Measurements from ENCODE around the gene PRSS56. TPM values are rescaled to one million over a fixed set of nuclear protein-coding genes. Genes with fewer than 3 reads are reported as not detected.

Gene PRSS56
- total RNA-seq, 2 donors from 2014 or later = not detected

GRCh38 chr2:232539298-232540231 is 19.4 kb downstream of the PRSS56 start, which contains the start of gene CHRNG:
CHRNG (plus strand) TSS chr2:232539692; CDS start chr2:232539748, 56 bp downstream.
- peak within 1 kb of the TSS; percentile 82 for H3K27ac Mint-ChIP-seq
- ATAC-seq (no peak), DNase-seq (no peak)
- no peaks in the 10 kb centered on the region for H3K36me3 Mint-ChIP-seq (ENCODE audit: low read depth)
- peaks cover 15% of the 10 kb centered on the region for H3K4me1 Mint-ChIP-seq
- H3K4me3 Mint-ChIP-seq = no peak within 1 kb of the TSS
- peaks cover 26% of the 10 kb centered on the region for H3K27me3 Mint-ChIP-seq
- H3K9me3 ChIP-seq (ENCODE audit: control insufficient read depth, low read length, poor library complexity, severe bottlenecking) = no peaks in the 10 kb centered on the region

GRCh38 chr2:232540441-232541041 is 20.4 kb downstream of the PRSS56 start:
- no peak for ATAC-seq
- Mint-ChIP-seq H3K36me3 (ENCODE audit: low read depth) (no peaks in the 10 kb centered on the region), H3K4me3 (no peak overlapping the region), H3K27ac (no peak overlapping the region), H3K4me1 (peaks cover 18% of the 10 kb centered on the region), H3K27me3 (peaks cover 26% of the 10 kb centered on the region)
- DNase-seq = no peak
- H3K9me3 ChIP-seq (ENCODE audit: control insufficient read depth, low read length, poor library complexity, severe bottlenecking) = no peaks in the 10 kb centered on the region

- no peak overlapping the region for H3K4me3 Mint-ChIP-seq
- H3K27me3 Mint-ChIP-seq = peaks cover 18% of the 10 kb centered on the region
- peaks cover 20% of the 10 kb centered on the region for H3K4me1 Mint-ChIP-seq
- ATAC-seq (peak; percentile 27), DNase-seq (no peak)
- H3K9me3 ChIP-seq (ENCODE audit: control insufficient read depth, low read length, poor library complexity, severe bottlenecking) = no peaks in the 10 kb centered on the region
- no peaks in the 10 kb centered on the region for H3K36me3 Mint-ChIP-seq (ENCODE audit: low read depth)
- no peak overlapping the region for H3K27ac Mint-ChIP-seq
These were observed 21.2 kb downstream of the PRSS56 start for GRCh38 chr2:232541195-232541960.

- Mint-ChIP-seq H3K27ac (no peak overlapping the region), H3K27me3 (peaks cover 10% of the 10 kb centered on the region), H3K36me3 (ENCODE audit: low read depth) (no peaks in the 10 kb centered on the region), H3K4me3 (no peak overlapping the region), H3K4me1 (peaks cover 25% of the 10 kb centered on the region)
- DNase-seq (no peak), ATAC-seq (no peak)
- H3K9me3 ChIP-seq (ENCODE audit: control insufficient read depth, low read length, poor library complexity, severe bottlenecking) = no peaks in the 10 kb centered on the region
These were observed 21.9 kb downstream of the PRSS56 start for GRCh38 chr2:232541961-232542714.

- peaks cover 5% of the 10 kb centered on the region for H3K27me3 Mint-ChIP-seq
- ATAC-seq (no peak), DNase-seq (no peak)
- no peaks in the 10 kb centered on the region for H3K36me3 Mint-ChIP-seq (ENCODE audit: low read depth)
- H3K27ac Mint-ChIP-seq = peak overlapping the region; percentile 6
- H3K4me3 Mint-ChIP-seq = no peak overlapping the region
- peaks cover 29% of the 10 kb centered on the region for H3K4me1 Mint-ChIP-seq
- H3K9me3 ChIP-seq (ENCODE audit: control insufficient read depth, low read length, poor library complexity, severe bottlenecking) = no peaks in the 10 kb centered on the region
These were observed 22.7 kb downstream of the PRSS56 start for GRCh38 chr2:232542715-232543467.

- no peak for ATAC-seq
- H3K27ac Mint-ChIP-seq = peak overlapping the region; percentile 6
- no peaks in the 10 kb centered on the region for H3K9me3 ChIP-seq (ENCODE audit: control insufficient read depth, low read length, poor library complexity, severe bottlenecking)
- H3K36me3 Mint-ChIP-seq (ENCODE audit: low read depth) = no peaks in the 10 kb centered on the region
- DNase-seq = no peak
- H3K4me3 Mint-ChIP-seq = no peak overlapping the region
- no peaks in the 10 kb centered on the region for H3K27me3 Mint-ChIP-seq
- peaks cover 31% of the 10 kb centered on the region for H3K4me1 Mint-ChIP-seq
These were observed 23.3 kb downstream of the PRSS56 start for GRCh38 chr2:232543491-232543890.

- Mint-ChIP-seq H3K36me3 (ENCODE audit: low read depth) (no peaks in the 10 kb centered on the region), H3K27ac (peak overlapping the region; percentile 6), H3K4me3 (no peak overlapping the region), H3K4me1 (peaks cover 37% of the 10 kb centered on the region), H3K27me3 (no peaks in the 10 kb centered on the region)
- no peaks in the 10 kb centered on the region for H3K9me3 ChIP-seq (ENCODE audit: control insufficient read depth, low read length, poor library complexity, severe bottlenecking)
- no peak for ATAC-seq
- DNase-seq = no peak
These were observed 23.9 kb downstream of the PRSS56 start for GRCh38 chr2:232543928-232544631.

- H3K4me1 Mint-ChIP-seq = peaks cover 39% of the 10 kb centered on the region
- H3K9me3 ChIP-seq (ENCODE audit: control insufficient read depth, low read length, poor library complexity, severe bottlenecking) = no peaks in the 10 kb centered on the region
- ATAC-seq (no peak), DNase-seq (no peak)
- H3K27me3 Mint-ChIP-seq = no peaks in the 10 kb centered on the region
- no peak overlapping the region for H3K27ac Mint-ChIP-seq
- no peaks in the 10 kb centered on the region for H3K36me3 Mint-ChIP-seq (ENCODE audit: low read depth)
- H3K4me3 Mint-ChIP-seq = no peak overlapping the region
These were observed 24.5 kb downstream of the PRSS56 start for GRCh38 chr2:232544674-232545073.

- no peaks in the 10 kb centered on the region for H3K9me3 ChIP-seq (ENCODE audit: control insufficient read depth, low read length, poor library complexity, severe bottlenecking)
- no peak overlapping the region for H3K27ac Mint-ChIP-seq
- no peak for DNase-seq
- H3K4me1 Mint-ChIP-seq = peaks cover 41% of the 10 kb centered on the region
- no peak for ATAC-seq
- no peaks in the 10 kb centered on the region for H3K36me3 Mint-ChIP-seq (ENCODE audit: low read depth)
- no peak overlapping the region for H3K4me3 Mint-ChIP-seq
- no peaks in the 10 kb centered on the region for H3K27me3 Mint-ChIP-seq
These were observed 25.6 kb downstream of the PRSS56 start for GRCh38 chr2:232545511-232546375.

- H3K36me3 Mint-ChIP-seq (ENCODE audit: low read depth) = no peaks in the 10 kb centered on the region
- no peak for ATAC-seq
- DNase-seq = no peak
- H3K9me3 ChIP-seq (ENCODE audit: control insufficient read depth, low read length, poor library complexity, severe bottlenecking) = no peaks in the 10 kb centered on the region
- H3K4me3 Mint-ChIP-seq = no peak overlapping the region
- no peak overlapping the region for H3K27ac Mint-ChIP-seq
- peaks cover 50% of the 10 kb centered on the region for H3K4me1 Mint-ChIP-seq
- no peaks in the 10 kb centered on the region for H3K27me3 Mint-ChIP-seq
These were observed 27.8 kb downstream of the PRSS56 start for GRCh38 chr2:232547991-232548390.
